Measurements from ENCODE around the gene INPP5A. TPM values are rescaled to one million over a fixed set of nuclear protein-coding genes. Genes with fewer than 3 reads are reported as not detected.

The INPP5A gene
- total RNA-seq, 1 experiment from 2014 or later, result 7.6 TPM

GRCh38 chr10:132725202-132725601, 187.6 kb downstream of the INPP5A start:
- no peaks in the 10 kb centered on the region for H3K9me3 ChIP-seq
- no peaks in the 10 kb centered on the region for H3K36me3 ChIP-seq
- H3K4me3 ChIP-seq, result no peak overlapping the region
- H3K27me3 ChIP-seq, result no peaks in the 10 kb centered on the region
- no peak for DNase-seq

GRCh38 chr10:132726194-132726593, 188.6 kb downstream of the INPP5A start:
- no peak overlapping the region for H3K4me3 ChIP-seq
- no peak for DNase-seq
- no peaks in the 10 kb centered on the region for H3K36me3 ChIP-seq
- H3K27me3 ChIP-seq, result no peaks in the 10 kb centered on the region
- H3K9me3 ChIP-seq, result no peaks in the 10 kb centered on the region

- Histone ChIP-seq H3K9me3 (no peaks in the 10 kb centered on the region), H3K27me3 (no peaks in the 10 kb centered on the region), H3K4me3 (no peak overlapping the region), H3K36me3 (no peaks in the 10 kb centered on the region)
- DNase-seq, result no peak
Observed at GRCh38 chr10:132726951-132727350, 189.4 kb downstream of the INPP5A start.

- no peaks in the 10 kb centered on the region for H3K36me3 ChIP-seq
- H3K27me3 ChIP-seq, result no peaks in the 10 kb centered on the region
- H3K9me3 ChIP-seq, result no peaks in the 10 kb centered on the region
- no peak for DNase-seq
- H3K4me3 ChIP-seq, result no peak overlapping the region
Observed at GRCh38 chr10:132727411-132727810, 189.8 kb downstream of the INPP5A start.

GRCh38 chr10:132728321-132728720, 190.7 kb downstream of the INPP5A start:
- no peak for DNase-seq
- Histone ChIP-seq H3K36me3 (no peaks in the 10 kb centered on the region), H3K27me3 (no peaks in the 10 kb centered on the region), H3K4me3 (no peak overlapping the region), H3K9me3 (no peaks in the 10 kb centered on the region)

GRCh38 chr10:132728741-132729140, 191.2 kb downstream of the INPP5A start:
- no peak for DNase-seq
- Histone ChIP-seq H3K4me3 (no peak overlapping the region), H3K36me3 (no peaks in the 10 kb centered on the region), H3K9me3 (no peaks in the 10 kb centered on the region), H3K27me3 (no peaks in the 10 kb centered on the region)

- no peaks in the 10 kb centered on the region for H3K36me3 ChIP-seq
- no peak overlapping the region for H3K4me3 ChIP-seq
- H3K27me3 ChIP-seq, result no peaks in the 10 kb centered on the region
- DNase-seq, result no peak
- no peaks in the 10 kb centered on the region for H3K9me3 ChIP-seq
Observed at GRCh38 chr10:132729810-132730572, 192.4 kb downstream of the INPP5A start.

- no peak for DNase-seq
- Histone ChIP-seq H3K9me3 (no peaks in the 10 kb centered on the region), H3K36me3 (no peaks in the 10 kb centered on the region), H3K27me3 (no peaks in the 10 kb centered on the region), H3K4me3 (no peak overlapping the region)
Observed at GRCh38 chr10:132730573-132730953, 193.0 kb downstream of the INPP5A start.

GRCh38 chr10:132732518-132732917, 194.9 kb downstream of the INPP5A start:
- no peak overlapping the region for H3K4me3 ChIP-seq
- no peaks in the 10 kb centered on the region for H3K27me3 ChIP-seq
- no peaks in the 10 kb centered on the region for H3K9me3 ChIP-seq
- no peak for DNase-seq
- H3K36me3 ChIP-seq, result no peaks in the 10 kb centered on the region

- Histone ChIP-seq H3K27me3 (no peaks in the 10 kb centered on the region), H3K4me3 (no peak overlapping the region), H3K36me3 (no peaks in the 10 kb centered on the region), H3K9me3 (no peaks in the 10 kb centered on the region)
- DNase-seq, result no peak
Observed at GRCh38 chr10:132733926-132734325, 196.3 kb downstream of the INPP5A start.

GRCh38 chr10:132735341-132735775, 197.8 kb downstream of the INPP5A start:
- Histone ChIP-seq H3K9me3 (no peaks in the 10 kb centered on the region), H3K27me3 (no peaks in the 10 kb centered on the region), H3K4me3 (no peak overlapping the region), H3K36me3 (no peaks in the 10 kb centered on the region)
- DNase-seq, result no peak

- H3K4me3 ChIP-seq, result no peak overlapping the region
- H3K36me3 ChIP-seq, result no peaks in the 10 kb centered on the region
- no peaks in the 10 kb centered on the region for H3K9me3 ChIP-seq
- H3K27me3 ChIP-seq, result no peaks in the 10 kb centered on the region
- no peak for DNase-seq
Observed at GRCh38 chr10:132735923-132736391, 198.4 kb downstream of the INPP5A start.

- H3K9me3 ChIP-seq, result no peaks in the 10 kb centered on the region
- no peaks in the 10 kb centered on the region for H3K36me3 ChIP-seq
- DNase-seq, result no peak
- no peak overlapping the region for H3K4me3 ChIP-seq
- no peaks in the 10 kb centered on the region for H3K27me3 ChIP-seq
Observed at GRCh38 chr10:132737390-132738048, 199.9 kb downstream of the INPP5A start.

- no peaks in the 10 kb centered on the region for H3K27me3 ChIP-seq
Observed at GRCh38 chr10:132738454-132739224, 201.1 kb downstream of the INPP5A start.

GRCh38 chr10:132739225-132739613, 201.6 kb downstream of the INPP5A start:
- H3K4me3 ChIP-seq, result no peak overlapping the region
- no peaks in the 10 kb centered on the region for H3K9me3 ChIP-seq
- H3K36me3 ChIP-seq, result no peaks in the 10 kb centered on the region
- no peak for DNase-seq
- no peaks in the 10 kb centered on the region for H3K27me3 ChIP-seq

More at GRCh38 chr10:132738454-132739224, 201.1 kb downstream of the INPP5A start:
- H3K4me3 ChIP-seq, result no peak overlapping the region
- DNase-seq, result no peak
- no peaks in the 10 kb centered on the region for H3K9me3 ChIP-seq
- H3K36me3 ChIP-seq, result no peaks in the 10 kb centered on the region

GRCh38 chr10:132740588-132740987, 203.0 kb downstream of the INPP5A start:
- H3K36me3 ChIP-seq, result no peaks in the 10 kb centered on the region
- H3K9me3 ChIP-seq, result no peaks in the 10 kb centered on the region
- no peaks in the 10 kb centered on the region for H3K27me3 ChIP-seq
- H3K4me3 ChIP-seq, result no peak overlapping the region
- DNase-seq, result no peak

- Histone ChIP-seq H3K4me3 (no peak overlapping the region), H3K27me3 (no peaks in the 10 kb centered on the region), H3K9me3 (no peaks in the 10 kb centered on the region), H3K36me3 (no peaks in the 10 kb centered on the region)
- DNase-seq, result no peak
Observed at GRCh38 chr10:132742167-132742836, 204.7 kb downstream of the INPP5A start.
